HepG2 (cell line): ENCODE results near the gene MIS18BP1. TPM values are rescaled to one million over a fixed set of nuclear protein-coding genes. Genes with fewer than 3 reads are reported as not detected.

ENCODE experiments used
- GFI1 ChIP-seq: sonication (generic); formaldehyde crosslinking; IDR thresholded peaks from 2 replicates; pipeline ENCODE4 v1.5.0; 2020; ENCODE audit warnings: missing genetic modification reagents, mild to moderate bottlenecking, borderline replicate concordance
- KAT2B ChIP-seq: fragments of 150-350 bp; IDR thresholded peaks from 2 replicates; pipeline ENCODE4 v1.6.1; 2014; ENCODE audit warnings: low read depth, low read length, borderline replicate concordance
- KAT8 ChIP-seq: IDR thresholded peaks from 2 replicates; pipeline ENCODE4 v1.6.1; 2016; ENCODE audit warnings: missing genetic modification reagents, missing compliant biosample characterization
- SAFB2 ChIP-seq: sonication (generic); formaldehyde crosslinking; IDR thresholded peaks from 2 replicates; pipeline ENCODE4 v1.5.1; 2020; ENCODE audit warnings: missing genetic modification reagents, low read depth, mild to moderate bottlenecking, borderline replicate concordance
- SP1 ChIP-seq, 2 experiments: fragments of 450-650 bp in 1 of 2; sonication (generic) in 1 of 2; formaldehyde crosslinking in 1 of 2; IDR thresholded peaks; 2 replicates each; pipeline versions ENCODE4 v1.4.0 to v1.6.1; 2016 to 2020; ENCODE audit warnings: missing genetic modification reagents in 1 of 2
- ZEB1 ChIP-seq: IDR thresholded peaks from 2 replicates; pipeline ENCODE4 v1.6.1; 2012; ENCODE audit warnings: mild to moderate bottlenecking, low read depth, inconsistent platforms; ENCODE audit not compliant: insufficient replicate concordance
- ZNF317 ChIP-seq: sonication (generic); formaldehyde crosslinking; IDR thresholded peaks from 2 replicates; pipeline ENCODE4 v1.5.0; 2020; ENCODE audit warnings: mild to moderate bottlenecking, missing genetic modification reagents
- ZNF883 ChIP-seq: sonication (generic); formaldehyde crosslinking; IDR thresholded peaks from 2 replicates; pipeline ENCODE4 v1.5.1; 2020; ENCODE audit warnings: mild to moderate bottlenecking, missing genetic modification reagents; ENCODE audit errors: not compliant biosample characterization
- polyA plus RNA-seq, 8 experiments: library from polyadenylated mRNA; depleted of rRNA in 3 of 8; stranded (reverse) in 7 of 8; unstranded in 1 of 8; fragments of >200 nt; fragmentation: Illumina TruSeq in 4 of 8; extraction: Trizol in 4 of 8; gene quantifications; 2 replicates each; pipeline versions ENCODE4 v1.2.1 to v1.2.3, GENCODE V29; 2011 to 2016; ENCODE audit warnings: low read depth in 4 of 8, missing spikeins in 1 of 8, mixed read lengths in 1 of 8; ENCODE audit not compliant: insufficient read depth in 1 of 8
- total RNA-seq, 5 experiments: library from RNA; depleted of rRNA; stranded (reverse); fragments of >200 nt; fragmentation: Illumina TruSeq; extraction: Trizol; gene quantifications; 2 replicates each; pipeline ENCODE4 v1.2.3, GENCODE V29; 2016; ENCODE audit warnings: low read depth in 1 of 5
- TF ChIP-seq, protein P1 (sequence below): sonication (generic); formaldehyde crosslinking; IDR thresholded peaks from 2 replicates; pipeline ENCODE4 v1.4.0; 2020; ENCODE audit warnings: missing genetic modification reagents, borderline replicate concordance
- TF ChIP-seq, protein P2 (sequence below): sonication (generic); formaldehyde crosslinking; IDR thresholded peaks from 2 replicates; pipeline ENCODE4 v1.4.0; 2020; ENCODE audit warnings: missing genetic modification reagents
- TF ChIP-seq, protein P3 (sequence below): sonication (generic); formaldehyde crosslinking; IDR thresholded peaks from 2 replicates; pipeline ENCODE4 v1.4.0; 2020; ENCODE audit warnings: missing genetic modification reagents, borderline replicate concordance
- TF ChIP-seq, protein P4 (sequence below): sonication (generic); formaldehyde crosslinking; IDR thresholded peaks from 2 replicates; pipeline ENCODE4 v1.9.0; 2021; ENCODE audit warnings: missing genetic modification reagents, borderline replicate concordance
- TF ChIP-seq, protein P5 (sequence below): sonication (generic); formaldehyde crosslinking; IDR thresholded peaks from 2 replicates; pipeline ENCODE4 v1.8.0; 2022; ENCODE audit warnings: missing genetic modification reagents, mild to moderate bottlenecking, borderline replicate concordance
- TF ChIP-seq, protein P6 (sequence below): IDR thresholded peaks from 2 replicates; pipeline ENCODE4 v1.6.1; 2016; ENCODE audit warnings: missing compliant biosample characterization, missing genetic modification reagents, borderline replicate concordance

The MIS18BP1 gene
- total and polyA plus RNA-seq, 2 of the 13 experiments (the other 11 are each of a cell fraction or from before 2014, with no cell fraction given): 9.5 to 36.4 TPM

DNA sequence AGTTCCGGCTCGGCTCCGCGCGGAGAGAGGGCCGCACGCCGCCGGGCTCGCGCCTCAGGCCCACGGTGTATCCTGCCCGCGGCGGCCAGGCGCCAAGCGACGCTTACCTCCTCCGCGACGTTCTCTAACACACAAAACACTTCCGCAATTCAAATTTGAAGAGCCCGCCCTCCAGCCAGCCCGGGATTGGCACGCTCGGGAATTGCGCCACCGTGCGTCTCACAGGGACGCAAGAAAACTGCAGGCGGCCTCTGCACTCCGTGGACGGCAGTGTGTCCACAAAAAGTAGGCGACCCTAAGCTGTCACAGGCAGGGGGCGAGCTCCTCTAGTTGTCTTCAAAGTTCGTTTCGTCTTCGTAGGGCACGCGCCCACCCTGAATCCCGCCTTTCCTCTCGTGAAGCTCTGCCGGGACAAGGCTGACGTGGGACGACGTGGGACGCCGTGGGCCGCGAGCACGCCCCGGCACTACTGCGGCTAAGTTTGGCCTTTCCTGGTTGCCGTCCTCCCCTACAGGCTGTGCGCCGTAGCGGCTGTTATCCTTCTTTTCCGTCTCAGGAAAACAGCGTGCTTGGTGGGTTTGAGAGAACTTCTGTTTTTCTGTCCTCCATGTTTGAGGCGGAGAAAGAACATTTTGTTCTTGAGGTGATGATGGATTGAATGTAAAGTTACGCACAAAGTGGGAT lies at the start of gene MIS18BP1 (continued):
- TF ChIP-seq, protein P1, sequence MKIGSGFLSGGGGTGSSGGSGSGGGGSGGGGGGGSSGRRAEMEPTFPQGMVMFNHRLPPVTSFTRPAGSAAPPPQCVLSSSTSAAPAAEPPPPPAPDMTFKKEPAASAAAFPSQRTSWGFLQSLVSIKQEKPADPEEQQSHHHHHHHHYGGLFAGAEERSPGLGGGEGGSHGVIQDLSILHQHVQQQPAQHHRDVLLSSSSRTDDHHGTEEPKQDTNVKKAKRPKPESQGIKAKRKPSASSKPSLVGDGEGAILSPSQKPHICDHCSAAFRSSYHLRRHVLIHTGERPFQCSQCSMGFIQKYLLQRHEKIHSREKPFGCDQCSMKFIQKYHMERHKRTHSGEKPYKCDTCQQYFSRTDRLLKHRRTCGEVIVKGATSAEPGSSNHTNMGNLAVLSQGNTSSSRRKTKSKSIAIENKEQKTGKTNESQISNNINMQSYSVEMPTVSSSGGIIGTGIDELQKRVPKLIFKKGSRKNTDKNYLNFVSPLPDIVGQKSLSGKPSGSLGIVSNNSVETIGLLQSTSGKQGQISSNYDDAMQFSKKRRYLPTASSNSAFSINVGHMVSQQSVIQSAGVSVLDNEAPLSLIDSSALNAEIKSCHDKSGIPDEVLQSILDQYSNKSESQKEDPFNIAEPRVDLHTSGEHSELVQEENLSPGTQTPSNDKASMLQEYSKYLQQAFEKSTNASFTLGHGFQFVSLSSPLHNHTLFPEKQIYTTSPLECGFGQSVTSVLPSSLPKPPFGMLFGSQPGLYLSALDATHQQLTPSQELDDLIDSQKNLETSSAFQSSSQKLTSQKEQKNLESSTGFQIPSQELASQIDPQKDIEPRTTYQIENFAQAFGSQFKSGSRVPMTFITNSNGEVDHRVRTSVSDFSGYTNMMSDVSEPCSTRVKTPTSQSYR (CRISPR knock-in tag): peak; percentile 7; the same call in 1 of the 2 replicates
- TF ChIP-seq GFI1 (CRISPR knock-in tag) (peak; percentile 85; the same call in 1 of the 2 replicates), SP1 (IDR thresholded peaks at IDR 0.05) (no peak), SP1 (CRISPR knock-in tag; IDR thresholded peaks at IDR 0.05) (peak; percentile 45), KAT2B (no peak), ZNF317 (CRISPR knock-in tag) (peak; percentile 89), ZNF883 (peak; percentile 61), KAT8 (CRISPR knock-in tag) (peak; percentile 96), ZEB1 (no peak), SAFB2 (CRISPR knock-in tag) (peak; percentile 32; the same call in 1 of the 2 replicates)
- TF ChIP-seq, protein P2, sequence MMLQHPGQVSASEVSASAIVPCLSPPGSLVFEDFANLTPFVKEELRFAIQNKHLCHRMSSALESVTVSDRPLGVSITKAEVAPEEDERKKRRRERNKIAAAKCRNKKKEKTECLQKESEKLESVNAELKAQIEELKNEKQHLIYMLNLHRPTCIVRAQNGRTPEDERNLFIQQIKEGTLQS: peak; percentile 71
- TF ChIP-seq, protein P3, sequence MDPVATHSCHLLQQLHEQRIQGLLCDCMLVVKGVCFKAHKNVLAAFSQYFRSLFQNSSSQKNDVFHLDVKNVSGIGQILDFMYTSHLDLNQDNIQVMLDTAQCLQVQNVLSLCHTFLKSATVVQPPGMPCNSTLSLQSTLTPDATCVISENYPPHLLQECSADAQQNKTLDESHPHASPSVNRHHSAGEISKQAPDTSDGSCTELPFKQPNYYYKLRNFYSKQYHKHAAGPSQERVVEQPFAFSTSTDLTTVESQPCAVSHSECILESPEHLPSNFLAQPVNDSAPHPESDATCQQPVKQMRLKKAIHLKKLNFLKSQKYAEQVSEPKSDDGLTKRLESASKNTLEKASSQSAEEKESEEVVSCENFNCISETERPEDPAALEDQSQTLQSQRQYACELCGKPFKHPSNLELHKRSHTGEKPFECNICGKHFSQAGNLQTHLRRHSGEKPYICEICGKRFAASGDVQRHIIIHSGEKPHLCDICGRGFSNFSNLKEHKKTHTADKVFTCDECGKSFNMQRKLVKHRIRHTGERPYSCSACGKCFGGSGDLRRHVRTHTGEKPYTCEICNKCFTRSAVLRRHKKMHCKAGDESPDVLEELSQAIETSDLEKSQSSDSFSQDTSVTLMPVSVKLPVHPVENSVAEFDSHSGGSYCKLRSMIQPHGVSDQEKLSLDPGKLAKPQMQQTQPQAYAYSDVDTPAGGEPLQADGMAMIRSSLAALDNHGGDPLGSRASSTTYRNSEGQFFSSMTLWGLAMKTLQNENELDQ (CRISPR knock-in tag): no peak
- TF ChIP-seq, protein P4, sequence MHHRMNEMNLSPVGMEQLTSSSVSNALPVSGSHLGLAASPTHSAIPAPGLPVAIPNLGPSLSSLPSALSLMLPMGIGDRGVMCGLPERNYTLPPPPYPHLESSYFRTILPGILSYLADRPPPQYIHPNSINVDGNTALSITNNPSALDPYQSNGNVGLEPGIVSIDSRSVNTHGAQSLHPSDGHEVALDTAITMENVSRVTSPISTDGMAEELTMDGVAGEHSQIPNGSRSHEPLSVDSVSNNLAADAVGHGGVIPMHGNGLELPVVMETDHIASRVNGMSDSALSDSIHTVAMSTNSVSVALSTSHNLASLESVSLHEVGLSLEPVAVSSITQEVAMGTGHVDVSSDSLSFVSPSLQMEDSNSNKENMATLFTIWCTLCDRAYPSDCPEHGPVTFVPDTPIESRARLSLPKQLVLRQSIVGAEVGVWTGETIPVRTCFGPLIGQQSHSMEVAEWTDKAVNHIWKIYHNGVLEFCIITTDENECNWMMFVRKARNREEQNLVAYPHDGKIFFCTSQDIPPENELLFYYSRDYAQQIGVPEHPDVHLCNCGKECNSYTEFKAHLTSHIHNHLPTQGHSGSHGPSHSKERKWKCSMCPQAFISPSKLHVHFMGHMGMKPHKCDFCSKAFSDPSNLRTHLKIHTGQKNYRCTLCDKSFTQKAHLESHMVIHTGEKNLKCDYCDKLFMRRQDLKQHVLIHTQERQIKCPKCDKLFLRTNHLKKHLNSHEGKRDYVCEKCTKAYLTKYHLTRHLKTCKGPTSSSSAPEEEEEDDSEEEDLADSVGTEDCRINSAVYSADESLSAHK: no peak
- TF ChIP-seq, protein P5, sequence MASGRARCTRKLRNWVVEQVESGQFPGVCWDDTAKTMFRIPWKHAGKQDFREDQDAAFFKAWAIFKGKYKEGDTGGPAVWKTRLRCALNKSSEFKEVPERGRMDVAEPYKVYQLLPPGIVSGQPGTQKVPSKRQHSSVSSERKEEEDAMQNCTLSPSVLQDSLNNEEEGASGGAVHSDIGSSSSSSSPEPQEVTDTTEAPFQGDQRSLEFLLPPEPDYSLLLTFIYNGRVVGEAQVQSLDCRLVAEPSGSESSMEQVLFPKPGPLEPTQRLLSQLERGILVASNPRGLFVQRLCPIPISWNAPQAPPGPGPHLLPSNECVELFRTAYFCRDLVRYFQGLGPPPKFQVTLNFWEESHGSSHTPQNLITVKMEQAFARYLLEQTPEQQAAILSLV (CRISPR knock-in tag): peak; percentile 94; the same call in 1 of the 2 replicates
- TF ChIP-seq, protein P6, sequence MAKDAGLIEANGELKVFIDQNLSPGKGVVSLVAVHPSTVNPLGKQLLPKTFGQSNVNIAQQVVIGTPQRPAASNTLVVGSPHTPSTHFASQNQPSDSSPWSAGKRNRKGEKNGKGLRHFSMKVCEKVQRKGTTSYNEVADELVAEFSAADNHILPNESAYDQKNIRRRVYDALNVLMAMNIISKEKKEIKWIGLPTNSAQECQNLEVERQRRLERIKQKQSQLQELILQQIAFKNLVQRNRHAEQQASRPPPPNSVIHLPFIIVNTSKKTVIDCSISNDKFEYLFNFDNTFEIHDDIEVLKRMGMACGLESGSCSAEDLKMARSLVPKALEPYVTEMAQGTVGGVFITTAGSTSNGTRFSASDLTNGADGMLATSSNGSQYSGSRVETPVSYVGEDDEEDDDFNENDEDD (CRISPR knock-in tag): peak; percentile 99
